ENCODE results near the gene UNC93A.
A peak's percentile ranks its signal among the peaks of the same experiment; 100 is the strongest.

Gene UNC93A

DNA sequence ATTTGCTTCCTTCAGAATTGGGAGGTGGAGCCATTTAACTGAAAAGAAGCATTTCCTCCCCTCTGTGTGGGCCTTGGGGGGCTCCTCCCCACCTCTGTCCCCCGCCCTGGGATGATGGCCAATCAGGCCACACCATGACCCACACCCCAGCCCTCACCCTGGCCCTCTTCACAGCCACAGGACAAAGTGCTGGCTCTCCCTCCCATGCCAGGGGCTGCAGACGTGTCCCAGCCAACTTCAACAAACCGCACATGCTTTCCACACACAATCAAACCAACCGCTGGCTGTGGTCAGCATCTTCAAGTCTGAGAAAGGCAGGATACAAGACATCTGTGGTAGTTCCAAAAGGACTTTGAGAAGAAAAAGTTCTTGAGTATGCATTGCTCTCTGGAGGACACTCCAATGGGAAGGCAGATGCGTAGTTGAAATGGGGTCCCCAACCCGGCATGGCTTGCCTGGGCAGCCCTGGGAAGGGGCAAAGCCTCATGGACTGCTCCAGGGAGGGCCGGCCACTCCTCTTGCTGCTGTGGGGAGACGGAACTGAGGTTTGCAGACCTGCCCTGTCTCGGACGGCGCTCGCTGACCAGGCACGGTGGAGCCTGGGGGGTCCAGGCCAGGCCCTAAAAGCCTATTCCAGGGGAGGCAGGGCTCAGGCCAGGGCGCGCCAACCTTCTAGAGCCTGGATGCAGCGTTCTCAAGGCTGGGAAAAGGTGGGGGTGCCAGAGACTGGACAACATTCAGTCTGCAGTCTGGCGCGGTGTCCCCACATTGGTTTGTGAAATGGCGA is 45.9 kb downstream of the UNC93A start:
- no peak overlapping the region for H3K4me3 Mint-ChIP-seq
- no peaks in the 10 kb centered on the region for H3K4me1 Mint-ChIP-seq
- H3K27me3 Mint-ChIP-seq = no peaks in the 10 kb centered on the region
- ATAC-seq = no peak
- no peak for DNase-seq
- H3K27ac Mint-ChIP-seq = no peak overlapping the region
- no peaks in the 10 kb centered on the region for H3K9me3 Mint-ChIP-seq

DNA sequence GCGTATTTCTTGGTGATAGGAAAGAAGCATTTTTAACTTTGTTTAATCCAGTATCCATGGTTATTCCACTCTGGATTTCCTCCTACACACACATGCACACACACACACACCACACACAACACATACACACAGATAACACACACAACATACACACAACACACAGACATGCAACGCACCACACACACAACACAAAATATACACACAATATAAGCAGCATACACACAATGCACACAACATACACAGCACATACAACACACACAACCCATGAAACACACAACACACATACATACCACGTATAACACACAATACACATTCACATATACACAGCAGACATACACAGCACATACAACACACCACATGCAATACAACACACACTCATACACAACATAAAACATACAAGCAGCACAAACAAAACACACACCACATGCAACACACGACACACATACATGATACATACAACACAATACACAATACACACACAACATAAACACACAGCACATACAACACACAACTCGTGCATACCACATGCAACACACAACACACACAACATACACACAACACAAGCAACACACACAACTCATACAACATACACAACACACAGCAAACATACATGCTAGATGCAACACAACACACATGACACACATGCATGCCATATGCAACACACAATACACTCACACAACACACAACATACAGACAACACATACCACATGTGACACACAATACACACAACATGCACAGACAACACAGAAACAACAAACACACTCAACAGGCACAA is 46.7 kb downstream of the UNC93A start:
- Mint-ChIP-seq H3K4me1 (no peaks in the 10 kb centered on the region), H3K27me3 (no peaks in the 10 kb centered on the region), H3K9me3 (no peaks in the 10 kb centered on the region), H3K4me3 (no peak overlapping the region), H3K27ac (no peak overlapping the region)
- ATAC-seq = no peak
- no peak for DNase-seq

DNA sequence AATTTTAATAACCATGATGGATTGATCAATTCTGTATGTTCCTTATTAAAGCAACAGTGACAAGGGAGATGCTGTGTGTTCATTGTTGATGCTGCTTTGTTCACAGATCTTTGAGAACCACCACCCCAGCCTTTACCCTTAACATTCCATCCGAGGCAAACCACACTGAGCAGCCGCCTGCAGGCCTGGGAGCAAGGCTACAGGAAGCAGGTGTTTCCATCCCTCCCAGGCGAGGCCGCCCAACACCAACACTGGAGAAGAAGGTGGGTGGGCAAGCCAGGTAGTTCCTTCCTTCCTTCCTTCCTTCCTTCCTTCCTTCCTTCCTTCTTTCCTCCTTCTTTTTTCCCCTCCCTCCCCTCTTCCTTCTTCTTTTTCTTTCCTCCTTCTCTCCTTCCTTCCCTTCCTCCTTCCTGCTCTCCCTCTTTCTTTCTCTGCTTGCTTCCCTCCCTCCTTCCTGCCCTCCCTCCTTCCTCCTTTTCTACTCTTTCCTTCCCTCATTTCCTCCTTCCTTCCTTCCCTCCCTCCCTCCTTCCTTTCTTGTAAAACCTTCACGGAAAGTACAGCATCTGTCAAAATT is 47.5 kb downstream of the UNC93A start:
- ATAC-seq = no peak
- Mint-ChIP-seq H3K4me1 (no peaks in the 10 kb centered on the region), H3K27me3 (no peaks in the 10 kb centered on the region), H3K4me3 (no peak overlapping the region), H3K9me3 (no peaks in the 10 kb centered on the region), H3K27ac (no peak overlapping the region)
- DNase-seq = no peak

GRCh38 chr6:167341038-167341583 is 50.0 kb downstream of the UNC93A start:
- no peak for DNase-seq
- H3K9me3 Mint-ChIP-seq = no peaks in the 10 kb centered on the region
- H3K27ac Mint-ChIP-seq = no peak overlapping the region
- no peak overlapping the region for H3K4me3 Mint-ChIP-seq
- no peaks in the 10 kb centered on the region for H3K4me1 Mint-ChIP-seq
- ATAC-seq = no peak
- H3K27me3 Mint-ChIP-seq = no peaks in the 10 kb centered on the region

- no peaks in the 10 kb centered on the region for H3K9me3 Mint-ChIP-seq
- H3K4me3 Mint-ChIP-seq = no peak overlapping the region
- ATAC-seq (no peak), DNase-seq (no peak)
- H3K27ac Mint-ChIP-seq = no peak overlapping the region
- no peaks in the 10 kb centered on the region for H3K4me1 Mint-ChIP-seq
- no peaks in the 10 kb centered on the region for H3K27me3 Mint-ChIP-seq
These were observed 50.8 kb downstream of the UNC93A start for GRCh38 chr6:167341665-167342655.

- H3K4me1 Mint-ChIP-seq = no peaks in the 10 kb centered on the region
- H3K4me3 Mint-ChIP-seq = no peak overlapping the region
- no peaks in the 10 kb centered on the region for H3K9me3 Mint-ChIP-seq
- ATAC-seq (no peak), DNase-seq (no peak)
- H3K27me3 Mint-ChIP-seq = no peaks in the 10 kb centered on the region
- H3K27ac Mint-ChIP-seq = no peak overlapping the region
These were observed 51.9 kb downstream of the UNC93A start for GRCh38 chr6:167342879-167343610.

- peaks cover 14% of the 10 kb centered on the region for H3K4me1 Mint-ChIP-seq
- ATAC-seq (no peak), DNase-seq (no peak)
- H3K27ac Mint-ChIP-seq = peak overlapping the region in 1 of 2 donors; percentile 66
- H3K27me3 Mint-ChIP-seq = peaks cover 15% of the 10 kb centered on the region
- H3K4me3 Mint-ChIP-seq = no peak overlapping the region
- no peaks in the 10 kb centered on the region for H3K9me3 Mint-ChIP-seq
These were observed 54.2 kb downstream of the UNC93A start for GRCh38 chr6:167345348-167345747.

DNA sequence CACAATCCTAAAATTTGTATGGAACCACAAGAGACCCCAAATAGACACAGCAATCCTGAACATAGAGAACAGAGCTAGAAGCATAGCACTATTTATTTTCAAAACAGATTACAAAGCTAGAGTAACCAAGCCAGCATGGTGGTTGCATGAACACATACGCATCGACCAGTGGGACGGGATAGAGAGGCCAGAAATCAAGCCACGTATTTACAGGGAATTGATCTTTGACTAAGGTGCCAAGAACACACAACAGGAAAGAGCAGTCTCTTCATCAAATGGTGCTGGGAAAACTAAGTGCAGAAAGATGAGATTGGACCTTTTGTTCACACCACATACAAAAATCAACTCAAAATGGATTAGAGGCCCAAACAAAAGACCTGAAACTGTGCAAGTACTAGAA is 54.8 kb downstream of the UNC93A start:
- Mint-ChIP-seq H3K27ac (no peak overlapping the region), H3K4me3 (no peak overlapping the region), H3K27me3 (peaks cover 17% of the 10 kb centered on the region), H3K4me1 (peaks cover 20% of the 10 kb centered on the region), H3K9me3 (no peaks in the 10 kb centered on the region)
- no peak for DNase-seq
- no peak for ATAC-seq

DNA sequence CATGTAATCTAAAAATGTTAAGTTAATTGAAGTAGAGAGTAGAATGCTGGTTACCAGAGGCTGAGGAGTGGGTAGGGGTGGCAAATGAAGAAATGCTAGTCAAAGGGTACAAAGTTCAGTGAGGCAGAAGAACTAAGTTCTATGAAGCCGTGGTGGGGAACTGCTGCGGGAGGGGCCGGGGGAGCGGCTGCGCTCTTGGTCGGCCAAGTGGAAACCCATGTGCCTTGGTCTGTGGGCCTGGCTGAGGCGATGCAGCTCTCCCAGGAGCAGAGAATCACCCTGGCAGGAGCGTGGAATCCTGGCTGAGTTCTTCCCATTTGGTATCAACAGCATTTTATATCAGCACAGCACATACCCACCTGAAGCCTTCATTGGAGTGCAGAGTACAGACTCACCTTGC is 56.1 kb downstream of the UNC93A start:
- no peaks in the 10 kb centered on the region for H3K9me3 Mint-ChIP-seq
- no peak overlapping the region for H3K27ac Mint-ChIP-seq
- peaks cover 17% of the 10 kb centered on the region for H3K27me3 Mint-ChIP-seq
- peaks cover 32% of the 10 kb centered on the region for H3K4me1 Mint-ChIP-seq
- DNase-seq (no peak), ATAC-seq (no peak)
- no peak overlapping the region for H3K4me3 Mint-ChIP-seq

GRCh38 chr6:167349631-167350274 is 58.6 kb downstream of the UNC93A start:
- DNase-seq = no peak
- peaks cover 25% of the 10 kb centered on the region for H3K27me3 Mint-ChIP-seq

DNA sequence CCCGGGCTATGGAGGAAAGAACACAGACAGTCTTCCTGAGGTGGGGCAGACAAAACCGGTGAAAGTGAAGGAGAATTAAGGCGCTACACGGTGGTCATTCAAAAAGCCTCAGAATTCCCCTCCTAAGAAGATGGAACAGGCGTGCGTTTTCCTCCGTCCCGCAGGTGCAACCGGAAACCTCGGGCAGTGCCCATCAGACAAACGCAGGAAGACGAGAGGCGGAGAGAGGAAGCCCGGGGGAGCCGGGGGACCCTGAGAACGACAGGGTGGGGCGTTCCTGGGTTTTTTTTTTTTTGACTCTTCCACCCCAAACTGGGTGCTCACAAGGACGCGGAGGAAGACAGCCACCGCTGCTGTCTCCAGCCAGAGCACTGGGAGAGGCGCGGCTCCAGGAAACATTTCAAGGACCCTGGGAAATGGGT is 59.2 kb downstream of the UNC93A start:
- Mint-ChIP-seq H3K4me3 (peak overlapping the region; percentile 85 to 93), H3K4me1 (peaks cover 32% of the 10 kb centered on the region), H3K27me3 (peaks cover 25% of the 10 kb centered on the region), H3K27ac (peak overlapping the region; percentile 84 to 92), H3K9me3 (no peaks in the 10 kb centered on the region)
- no peak for ATAC-seq
- DNase-seq = peak in 1 of 2 donors; percentile 13

More at GRCh38 chr6:167349631-167350274, 58.6 kb downstream of the UNC93A start:
- ATAC-seq = no peak
- Mint-ChIP-seq H3K4me1 (peaks cover 32% of the 10 kb centered on the region), H3K4me3 (peak overlapping the region; percentile 85 to 93), H3K27ac (peak overlapping the region in 1 of 2 donors; percentile 92), H3K9me3 (no peaks in the 10 kb centered on the region)

DNA sequence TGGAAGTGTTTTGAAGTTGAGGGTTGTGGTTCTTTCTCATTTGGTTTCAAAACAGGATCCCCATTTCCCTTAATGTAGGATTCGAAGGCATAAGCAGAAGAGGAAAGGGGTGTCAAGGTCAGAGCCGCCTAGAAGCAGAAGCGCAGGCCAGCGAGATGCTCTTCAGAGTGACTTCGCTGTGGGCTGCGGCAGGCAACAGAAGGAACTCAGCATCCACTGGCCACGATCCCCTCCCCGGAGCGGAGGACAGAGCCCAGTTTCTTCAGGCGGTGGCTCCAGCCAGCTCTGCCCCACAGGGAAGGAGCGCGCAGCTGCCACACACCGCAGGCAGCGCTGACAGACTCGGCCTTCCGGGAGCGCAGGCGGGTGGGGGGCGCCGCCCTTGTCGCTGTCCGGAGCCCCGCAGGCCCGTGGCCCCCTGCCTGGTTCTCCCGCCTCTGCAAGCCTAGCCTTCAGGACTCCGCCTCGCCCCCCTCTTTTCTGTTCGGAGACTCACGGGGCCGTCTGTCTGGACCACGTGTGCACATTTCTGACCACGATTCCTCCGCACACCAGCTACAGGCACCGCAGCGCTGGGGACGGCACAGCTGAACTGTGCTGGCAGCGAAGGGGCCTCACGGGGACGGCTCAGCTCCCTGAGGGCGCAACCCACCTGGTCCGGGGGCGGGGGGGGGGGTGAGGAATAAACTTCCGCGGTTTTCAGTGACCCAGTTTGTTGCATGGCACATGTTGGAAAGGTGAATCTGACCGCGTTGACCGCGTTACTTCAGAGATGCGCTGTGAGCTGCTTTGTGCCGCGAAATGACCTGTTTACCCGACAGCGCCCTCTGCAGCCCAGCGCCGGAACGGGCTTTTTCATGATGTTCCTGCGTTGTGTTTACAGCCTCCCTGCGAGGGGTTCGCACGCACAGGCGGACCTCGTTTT is 59.9 kb downstream of the UNC93A start:
- DNase-seq (peak; percentile 87 to 88), ATAC-seq (peak; percentile 89)
- peak overlapping the region; percentile 94 to 97 for H3K27ac Mint-ChIP-seq
- H3K27me3 Mint-ChIP-seq = peaks cover 31% of the 10 kb centered on the region
- H3K4me1 Mint-ChIP-seq = peaks cover 32% of the 10 kb centered on the region
- H3K4me3 Mint-ChIP-seq = peak overlapping the region; percentile 85 to 93
- no peaks in the 10 kb centered on the region for H3K9me3 Mint-ChIP-seq
